GM19035 (cell line): ENCODE results near the gene VPS37C.

ENCODE experiments used
- ATAC-seq: cut with Tn5 transposase; IDR thresholded peaks from one replicate; pipeline ENCODE4 v1.9.1; 2021; ENCODE audit not compliant: unreplicated experiment

Gene VPS37C

DNA sequence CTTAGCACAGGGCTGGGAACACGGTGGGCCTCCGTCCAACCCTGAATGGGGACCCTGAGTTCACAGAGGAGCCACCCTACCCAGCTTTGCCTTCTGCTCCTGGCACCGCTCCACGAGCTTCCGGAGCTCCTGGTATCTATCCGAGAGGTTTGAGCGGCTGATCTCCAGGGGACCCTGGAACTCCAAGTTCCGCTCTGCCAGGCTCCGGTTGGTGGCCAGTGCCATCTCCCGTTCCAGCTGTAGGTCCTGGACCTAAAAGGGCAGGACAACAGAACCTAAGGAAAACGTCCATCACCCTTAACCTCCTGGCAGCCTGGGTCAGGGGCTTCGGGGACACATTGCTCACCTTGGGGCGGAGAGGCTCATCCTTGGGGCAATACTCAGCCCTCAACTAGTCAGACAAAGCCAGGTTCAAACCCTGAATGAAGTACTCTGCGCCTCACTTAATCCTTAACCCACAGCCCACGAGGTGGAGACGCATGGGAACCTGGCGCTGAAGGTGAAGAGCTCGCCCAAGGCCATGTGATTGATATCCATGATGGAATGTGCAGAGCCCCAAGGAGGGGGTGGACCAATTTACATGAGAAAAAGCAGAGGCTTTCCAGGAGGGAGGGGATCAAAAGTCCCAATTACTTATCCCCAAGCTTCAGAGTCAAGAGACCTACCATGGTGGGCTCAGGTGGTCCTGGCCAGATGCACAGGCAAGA lies 27.1 kb downstream of the VPS37C start:
- no peak for ATAC-seq

- ATAC-seq = no peak
Observed at GRCh38 chr11:61133145-61133544, 28.1 kb downstream of the VPS37C start.

DNA sequence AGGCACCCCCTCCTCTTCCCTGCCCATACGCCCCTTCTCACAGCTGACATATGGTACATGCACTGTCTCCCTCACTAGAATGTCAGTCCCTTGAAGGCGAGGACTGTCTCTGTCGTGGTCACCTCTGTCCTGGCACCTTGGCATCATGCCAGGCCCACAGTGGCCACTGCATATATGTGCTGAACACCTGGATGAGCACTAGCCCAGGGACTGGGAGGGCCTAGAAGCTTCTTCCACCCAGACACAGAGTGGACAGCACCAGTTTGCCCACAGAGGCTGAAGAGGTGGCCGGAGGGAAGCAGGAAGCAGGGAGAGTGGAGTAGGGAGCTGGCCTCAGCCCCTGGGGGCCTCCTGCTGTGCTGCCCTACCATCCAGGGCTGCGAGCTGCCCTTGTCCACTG lies 28.6 kb downstream of the VPS37C start:
- ATAC-seq = no peak

DNA sequence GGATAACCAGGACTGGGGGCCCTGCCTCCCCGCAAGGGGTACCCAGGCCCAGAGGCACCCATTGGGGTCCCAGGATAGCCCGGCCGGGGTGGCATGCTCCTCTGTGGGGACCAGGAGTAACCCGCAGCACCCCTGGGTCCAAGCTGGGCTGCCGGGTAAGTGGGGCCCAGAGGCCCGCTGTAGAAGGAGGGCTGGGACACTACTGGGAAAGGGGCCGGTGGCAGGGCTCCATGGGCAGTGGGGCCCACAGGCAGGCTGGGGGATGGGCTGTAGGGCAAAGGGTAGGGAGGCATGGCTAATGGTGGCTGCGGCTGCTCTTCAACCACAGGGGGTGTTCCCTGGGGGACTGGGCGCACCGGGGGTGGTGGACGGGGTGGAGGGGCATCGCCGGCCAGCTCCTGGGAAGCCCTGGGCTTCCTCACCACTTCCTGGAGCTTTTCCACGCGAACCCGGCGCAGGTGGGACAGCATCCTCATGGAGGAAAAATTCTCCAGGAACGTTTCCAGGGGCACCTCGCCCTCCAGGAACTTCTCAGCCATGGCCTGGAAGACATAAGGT lies 29.1 kb downstream of the VPS37C start:
- ATAC-seq = no peak

DNA sequence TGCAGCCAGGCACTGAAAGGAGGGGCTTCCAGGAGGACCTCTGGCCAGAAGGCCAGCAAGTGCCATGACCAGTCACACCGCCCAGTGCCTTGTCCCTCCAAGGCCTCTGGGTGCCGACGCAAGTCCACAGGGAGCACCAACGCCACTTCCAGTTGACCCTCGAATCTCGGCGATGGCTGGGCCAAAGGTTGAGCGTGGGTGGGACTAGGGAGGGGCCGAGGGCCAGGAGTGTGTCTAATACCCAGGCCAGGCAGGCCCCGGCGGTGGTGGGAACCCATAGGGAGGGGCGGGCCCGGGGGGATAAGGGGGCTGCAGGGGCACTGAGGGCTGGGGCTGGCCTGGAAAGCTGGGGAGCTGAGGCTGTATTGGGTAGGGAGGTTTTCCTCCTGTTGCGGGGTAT lies 29.6 kb downstream of the VPS37C start:
- no peak for ATAC-seq

- ATAC-seq = no peak
Observed at GRCh38 chr11:61131186-61131585, 30.0 kb downstream of the VPS37C start.

DNA sequence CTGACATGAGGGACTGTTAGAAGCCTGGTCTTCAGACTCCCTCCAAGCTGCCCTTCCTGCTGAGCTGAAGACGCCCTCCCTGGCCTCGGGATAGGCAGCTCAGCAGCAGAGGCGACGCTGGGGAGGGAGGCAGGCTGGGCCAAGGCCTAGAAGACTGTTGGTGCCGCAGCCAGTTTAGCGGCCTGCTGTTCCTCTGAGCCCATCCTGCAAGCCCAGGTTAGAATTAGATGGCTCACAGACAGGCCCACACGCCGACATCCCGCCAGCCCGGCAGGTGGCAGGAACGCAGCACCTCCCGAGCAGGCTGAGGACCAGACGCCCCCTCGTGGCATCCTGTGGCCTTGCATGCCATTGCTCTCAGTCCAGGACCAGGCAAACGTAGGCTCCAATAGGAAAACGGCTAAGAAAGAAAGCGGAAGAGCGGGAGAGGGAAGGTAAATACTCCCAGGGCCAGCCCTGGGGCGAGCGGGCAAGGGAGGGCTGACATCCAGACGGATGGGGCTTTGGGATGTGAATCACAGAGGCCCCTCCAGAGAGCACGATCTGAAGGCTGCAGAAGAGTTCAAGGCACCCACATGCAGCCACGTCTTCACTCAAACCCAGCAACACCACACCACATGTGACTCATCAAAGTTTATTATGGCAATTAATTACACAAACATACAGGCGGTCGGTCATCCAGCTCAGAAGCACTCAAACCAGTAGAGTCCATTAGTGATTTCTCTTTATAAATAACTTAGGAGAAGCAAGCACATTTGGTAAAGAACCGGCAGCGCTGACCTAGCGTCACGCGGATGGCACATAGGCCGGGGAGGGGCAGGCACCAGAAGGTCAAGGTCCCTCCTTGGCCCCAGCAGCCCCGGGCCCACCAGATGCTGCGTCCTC lies 31.3 kb downstream of the VPS37C start:
- ATAC-seq = peak; percentile 90

- ATAC-seq = no peak
Observed at GRCh38 chr11:61128947-61129638, 32.1 kb downstream of the VPS37C start.

DNA sequence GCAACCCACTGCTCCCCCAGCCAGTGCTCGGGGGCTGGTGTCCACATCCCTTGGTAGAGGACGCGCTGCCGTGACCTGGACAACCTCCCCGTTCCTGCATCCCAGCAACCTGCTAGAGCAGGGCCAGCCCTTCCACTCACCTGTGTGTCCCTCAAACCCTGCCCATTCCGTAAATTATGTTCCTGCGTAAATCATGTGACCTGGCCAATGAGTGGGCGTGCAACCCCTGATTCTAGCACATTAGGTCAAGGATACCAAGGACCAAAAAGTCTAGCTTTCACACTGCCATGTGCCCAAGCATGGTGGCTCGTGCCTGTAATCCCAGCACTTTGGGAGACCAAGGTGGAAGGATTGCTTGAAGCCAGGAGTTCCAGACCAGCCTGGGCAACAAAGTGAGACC lies 33.2 kb downstream of the VPS37C start:
- no peak for ATAC-seq

GRCh38 chr11:61126256-61126655 lies 35.0 kb downstream of the VPS37C start:
- ATAC-seq = no peak

GRCh38 chr11:61125310-61125684 lies 35.9 kb downstream of the VPS37C start:
- ATAC-seq = no peak

- no peak for ATAC-seq
Observed at GRCh38 chr11:61124574-61125309, 36.5 kb downstream of the VPS37C start.

- ATAC-seq = no peak
Observed at GRCh38 chr11:61123775-61124571, 37.3 kb downstream of the VPS37C start.

DNA sequence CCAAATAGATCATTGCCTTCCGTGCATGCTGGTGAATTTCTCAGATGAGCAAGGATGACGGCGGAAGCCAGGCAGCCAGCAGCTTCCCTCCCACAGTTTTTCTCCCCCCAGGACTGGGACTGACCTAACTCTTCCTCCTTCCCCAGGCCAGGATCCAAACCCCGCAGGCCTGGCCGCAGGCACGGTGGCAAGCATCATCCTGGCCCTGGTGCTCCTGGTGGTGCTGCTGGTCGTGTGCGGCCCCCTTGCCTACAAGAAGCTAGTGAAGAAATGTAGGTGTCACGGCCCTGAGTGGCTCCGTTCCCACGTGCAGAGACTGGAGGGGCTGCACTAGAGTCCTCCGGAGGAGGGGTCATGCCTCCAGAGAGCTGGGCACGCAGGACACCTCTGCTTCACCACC lies 38.5 kb downstream of the VPS37C start:
- no peak for ATAC-seq

DNA sequence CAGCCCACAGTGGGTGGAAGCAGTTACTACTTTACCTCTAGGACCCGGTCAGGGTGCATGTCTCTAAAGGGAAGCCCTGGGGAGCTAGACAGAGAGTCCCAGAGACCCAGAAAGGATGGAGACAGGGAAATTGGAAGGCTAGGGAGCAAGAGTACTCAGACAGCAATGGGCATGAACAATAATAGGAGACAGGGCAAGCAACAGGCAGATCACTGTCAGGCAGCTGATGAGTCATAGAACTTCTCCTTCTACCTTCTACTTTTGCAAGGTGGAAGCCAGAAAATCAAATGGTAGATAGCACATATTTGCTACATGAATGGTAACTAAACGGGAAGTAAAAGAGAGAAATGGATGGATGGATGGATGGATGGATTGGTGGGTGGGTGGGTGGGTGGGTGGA lies 39.3 kb downstream of the VPS37C start:
- ATAC-seq = no peak

- no peak for ATAC-seq
Observed at GRCh38 chr11:61121192-61121831, 39.9 kb downstream of the VPS37C start.

- no peak for ATAC-seq
Observed at GRCh38 chr11:61120706-61121191, 40.5 kb downstream of the VPS37C start.

GRCh38 chr11:61120099-61120705 lies 41.0 kb downstream of the VPS37C start:
- no peak for ATAC-seq

- ATAC-seq = no peak
Observed at GRCh38 chr11:61119571-61119970, 41.7 kb downstream of the VPS37C start.
